ENCODE data around the gene LAMB4. TPM values are rescaled to one million over a fixed set of nuclear protein-coding genes. Genes with fewer than 3 reads are reported as not detected.

The LAMB4 gene
- total and polyA plus RNA-seq, 2 of the 8 experiments (the other 6 are each of a cell fraction or from before 2014, with no cell fraction given): not detected

DNA sequence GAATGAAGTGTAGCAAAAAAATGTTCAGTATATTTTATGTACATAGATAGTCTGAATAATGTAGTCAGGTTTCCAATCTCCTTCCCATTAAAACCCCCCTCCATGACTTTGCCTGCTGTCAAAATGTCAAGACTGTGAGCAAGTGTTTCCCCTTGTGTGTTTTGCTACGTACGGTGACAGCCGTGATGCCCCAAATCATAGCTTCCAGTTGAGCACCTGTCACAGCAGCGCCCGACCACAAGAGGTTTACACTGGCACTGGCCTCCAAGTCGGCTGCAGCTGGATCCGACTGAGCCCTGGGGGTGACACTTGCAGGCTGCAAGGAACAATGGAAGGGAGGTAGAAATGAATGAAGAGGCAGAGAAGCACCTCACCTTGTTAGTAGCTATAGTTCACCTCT lies 62.3 kb downstream of the LAMB4 start:
- H3K79me1 ChIP-seq (ENCODE audit: low read depth, low read length): no peaks in the 10 kb centered on the region
- no peaks in the 10 kb centered on the region for H3K23me2 ChIP-seq (ENCODE audit: low read depth, low read length)
- ChIA-PET CTCF (ENCODE audit: partially characterized antibody) (interaction anchor here (0.6 to 1.9 kb wide), 7 partner anchors 9 to 366 kb away, joined by 3 to 4 read pairs (median 3); no protein-coding TSS in a partner anchor), POLR2A (ENCODE audit: partially characterized antibody) (interaction anchor here (0.5 kb wide), 1 partner anchor 509 kb away, joined by 3 read pairs; no protein-coding TSS in a partner anchor)
- no peak overlapping the region for H2AFZ ChIP-seq (ENCODE audit: low read length)
- no peaks in the 10 kb centered on the region for H3K27me3 ChIP-seq (replicated peaks in 1 of 4; ENCODE audit: control insufficient read depth in 3 of 4, extremely low read depth in 1 of 4, insufficient read depth in 3 of 4, low read length in 3 of 4)
- H3K36me3 ChIP-seq (ENCODE audit: control insufficient read depth in 2 of 4, insufficient read depth in 4 of 4, low read length in 3 of 4): no peaks in the 10 kb centered on the region
- H3K4me3 ChIP-seq (ENCODE audit: extremely low read depth in 1 of 4, insufficient read depth in 2 of 4, low read depth in 3 of 4, low read length in 4 of 4): no peak overlapping the region
- 88% methylated on average over 7 of the region's 7 CpGs; no CpG with 5 or more reads in 1 of the 2 experiments for WGBS, 2 experiments (ENCODE audit: extremely low coverage in 1 of 2, insufficient coverage in 1 of 2, insufficient read length in 1 of 2, insufficient replicate concordance in 2 of 2, low coverage in 1 of 2, low lambda C conversion rate in 2 of 2, missing lambda C conversion rate in 1 of 2)
- H3K14ac ChIP-seq (ENCODE audit: insufficient read length): no peak overlapping the region
- no peaks in the 10 kb centered on the region for H3K79me2 ChIP-seq (ENCODE audit: control insufficient read depth in 1 of 2, insufficient read depth in 2 of 2, low read length in 2 of 2)
- no peak overlapping the region for H2BK120ac ChIP-seq (replicated peaks; ENCODE audit: low read depth, low read length)
- no peak for DNase-seq (ENCODE audit: low read depth in 1 of 2, low spot score in 2 of 2)
- no peak overlapping the region for H2AK5ac ChIP-seq (ENCODE audit: low read depth, low read length)
- no peak overlapping the region for H2BK20ac ChIP-seq (ENCODE audit: low read length)
- H2BK15ac ChIP-seq (ENCODE audit: low read length): no peak overlapping the region
- H3K56ac ChIP-seq (replicated peaks; ENCODE audit: insufficient read length, low read depth, low read length): no peak overlapping the region
- no peak overlapping the region for H4K5ac ChIP-seq (ENCODE audit: insufficient read length, low read depth, low read length)
- H3K27ac ChIP-seq (ENCODE audit: low read depth, low read length): no peak overlapping the region
- no peaks in the 10 kb centered on the region for H3K9me3 ChIP-seq (ENCODE audit: insufficient read depth in 2 of 2, low read depth in 1 of 2, low read length in 1 of 2)
- no peak overlapping the region for H4K91ac ChIP-seq (replicated peaks; ENCODE audit: insufficient read length, low read length)
- no peak overlapping the region for H4K8ac ChIP-seq (ENCODE audit: extremely low read depth, insufficient read depth, low read length)
- no peak for FAIRE-seq
- no peak overlapping the region for H3K9ac ChIP-seq (replicated peaks in 1 of 4; ENCODE audit: extremely low read depth in 1 of 4, low read depth in 3 of 4, low read length in 3 of 4)
- no peak overlapping the region for H3K23ac ChIP-seq (ENCODE audit: insufficient read length)
- peaks cover 0 to 5% (median under 1%) of the 10 kb centered on the region in 4 experiments; a peak in 1 of 7 replicates for H3K4me1 ChIP-seq (replicated peaks in 1 of 4; ENCODE audit: control insufficient read depth in 3 of 4, insufficient read depth in 4 of 4, low read length in 3 of 4)
- no peak overlapping the region for H3K4me2 ChIP-seq (ENCODE audit: insufficient read depth in 1 of 2, low read depth in 2 of 2, low read length in 2 of 2)
- H3K4ac ChIP-seq (replicated peaks; ENCODE audit: insufficient read length, low read depth, low read length): no peak overlapping the region
- no peak overlapping the region for H3K18ac ChIP-seq (ENCODE audit: extremely low read depth, low read length)
- no peak overlapping the region for H2BK12ac ChIP-seq (ENCODE audit: low read depth, low read length)
- no peak overlapping the region for H2BK5ac ChIP-seq (ENCODE audit: low read depth, low read length)
- no peaks in the 10 kb centered on the region for H4K20me1 ChIP-seq (replicated peaks in 1 of 2; ENCODE audit: control insufficient read depth in 1 of 2, insufficient read depth in 2 of 2, low read length in 2 of 2)
- TF ChIP-seq RBBP5 (IDR thresholded peaks at IDR 0.05; ENCODE audit: borderline replicate concordance, low read depth, low read length) (no peak), SAP30 (IDR thresholded peaks at IDR 0.05; ENCODE audit: insufficient read depth, insufficient replicate concordance, low read length) (no peak), NRF1 (IDR thresholded peaks at IDR 0.05; ENCODE audit: low read depth, low read length) (no peak), RAD21 (IDR thresholded peaks at IDR 0.05 in 1 of 2, conservative IDR thresholded peaks at IDR 0.05 in 1 of 2; ENCODE audit: low read depth in 2 of 2, low read length in 2 of 2) (no peak), PHF8 (conservative IDR thresholded peaks at IDR 0.05; ENCODE audit: low read depth, low read length) (no peak), HDAC2 (IDR thresholded peaks at IDR 0.05; ENCODE audit: borderline replicate concordance in 1 of 2, low read depth in 2 of 2, low read length in 2 of 2) (no peak), BCL11A (IDR thresholded peaks at IDR 0.05; ENCODE audit: low read depth in 2 of 2, low read length in 2 of 2) (no peak), BRCA1 (IDR thresholded peaks at IDR 0.05; ENCODE audit: low read depth, low read length) (no peak), TAF7 (optimal IDR thresholded peaks at IDR 0.05; ENCODE audit: borderline replicate concordance, low read depth, low read length) (no peak), KDM5A (IDR thresholded peaks at IDR 0.05; ENCODE audit: low read length) (no peak), SP4 (IDR thresholded peaks at IDR 0.05; ENCODE audit: low read length) (no peak), RXRA (IDR thresholded peaks at IDR 0.05; ENCODE audit: insufficient read depth, low read depth, low read length) (no peak), SP2 (IDR thresholded peaks at IDR 0.05; ENCODE audit: low read length) (no peak), SIX5 (IDR thresholded peaks at IDR 0.05; ENCODE audit: low read depth, low read length) (no peak)

All from H1 (cell line).